HL-60 (cell line): ENCODE data around the gene DNAJC17.

ENCODE experiments used
- CTCF ChIP-seq: IDR thresholded peaks from one replicate; pipeline ENCODE4 v1.5.1; 2011; ENCODE audit warnings: low read length, control low read depth, inconsistent platforms; ENCODE audit not compliant: insufficient read depth
- POLR2AphosphoS5 ChIP-seq: IDR thresholded peaks from 2 replicates; pipeline ENCODE4 v1.6.1; 2012; ENCODE audit warnings: low read depth
- REST ChIP-seq: IDR thresholded peaks from 2 replicates; pipeline ENCODE4 v1.6.1; 2012; ENCODE audit warnings: low read depth; ENCODE audit not compliant: insufficient replicate concordance
- SPI1 ChIP-seq: IDR thresholded peaks from 2 replicates; pipeline ENCODE4 v1.6.1; 2012; ENCODE audit warnings: low read depth, mild to moderate bottlenecking, borderline replicate concordance

GRCh38 chr15:40789999-40790398 is 17.3 kb downstream of the DNAJC17 start:
- TF ChIP-seq CTCF, result no peak
- TF ChIP-seq POLR2AphosphoS5, result no peak
- TF ChIP-seq REST, result no peak
- TF ChIP-seq SPI1, result no peak
